A549 (cell line): Measurements from ENCODE around the gene NETO2. TPM values are rescaled to one million over a fixed set of nuclear protein-coding genes. Genes with fewer than 3 reads are reported as not detected.
"Not testable (repeated sequence)": the region's sequence is repeated elsewhere in the genome, so short reads cannot be mapped to it uniquely, and the experiment has no call there.

Experiments
- ATAC-seq, 2 experiments: fragments of 200-7000 bp in 1 of 2; fragments of >200 bp in 1 of 2; cut with Nextera tagmentation in 1 of 2; cut with Tn5 transposase in 1 of 2; 3 replicates each; pipeline versions ENCODE4 v1.8.0 to v1.9.1; 2018 to 2020; ENCODE audit warnings: mild to moderate bottlenecking in 1 of 2, moderate library complexity in 1 of 2
- CTCF ChIA-PET: fragments of 300-600 bp; sonication (Branson Sonifier 250); formaldehyde crosslinking; extraction: SDS; loops from one replicate; lab custom pipeline; 2021; ENCODE audit warnings: antibody characterized with exemption, inconsistent platforms; lab: Yijun Ruan, JAX
- POLR2A ChIA-PET: fragments of 350-600 bp; formaldehyde crosslinking; extraction: SDS; loops from one replicate; lab custom pipeline; 2021; ENCODE audit warnings: antibody characterized with exemption, inconsistent platforms; lab: Yijun Ruan, JAX
- DNase-seq, 2 experiments: peaks; one replicate each; pipeline versions ENCODE4 v3.0.0 to v3.0.0-alpha.2; 2011 to 2016; ENCODE audit warnings: low read depth in 1 of 2, low spot score in 1 of 2
- FAIRE-seq: peaks from 2 replicates; lab custom pipeline; 2011; peaks lifted over from hg19 to GRCh38; lab: Jason Lieb, UNC
- H3K27ac ChIP-seq, 2 experiments: fragments of >200 bp; sonication (Bioruptor Twin); formaldehyde crosslinking; 3 replicates each; pipeline ENCODE4 v1.5.1; 2016 to 2017
- H3K4me1 ChIP-seq: fragments of >200 bp; sonication (Bioruptor Twin); formaldehyde crosslinking; 3 replicates; pipeline ENCODE4 v1.6.1; 2016
- H3K4me2 ChIP-seq: fragments of >200 bp; sonication (Bioruptor Twin); formaldehyde crosslinking; 3 replicates; pipeline ENCODE4 v1.6.1; 2016
- H3K4me3 ChIP-seq: fragments of >200 bp; sonication (Bioruptor Twin); formaldehyde crosslinking; 3 replicates; pipeline ENCODE4 v1.5.1; 2016
- H3K9me3 ChIP-seq: fragments of >200 bp; sonication (Bioruptor Twin); formaldehyde crosslinking; 3 replicates; pipeline ENCODE4 v1.6.1; 2016
- BHLHE40 ChIP-seq: IDR thresholded peaks from 2 replicates; pipeline ENCODE4 v1.6.1; 2012; ENCODE audit warnings: low read depth, low read length, inconsistent platforms
- EHF ChIP-seq: fragments of 250-450 bp; sonication (Bioruptor Pico); IDR thresholded peaks from 2 replicates; pipeline ENCODE4 v1.5.0; 2020; ENCODE audit warnings: mild to moderate bottlenecking
- EHMT2 ChIP-seq: fragments of 200-600 bp; sonication (generic); IDR thresholded peaks from 2 replicates; pipeline ENCODE4 v1.6.1; 2016; ENCODE audit warnings: antibody characterized with exemption, low read depth, mild to moderate bottlenecking, moderate library complexity
- EP300 ChIP-seq, 2 experiments: fragments of >200 bp; sonication (Bioruptor Twin); formaldehyde crosslinking; IDR thresholded peaks; 2 replicates in 1 of 2; 3 replicates in 1 of 2; pipeline ENCODE4 v1.6.1; 2016 to 2017
- HOXA7 ChIP-seq: fragments of 250-450 bp; sonication (Bioruptor Pico); IDR thresholded peaks from 2 replicates; pipeline ENCODE4 v1.5.0; 2020; ENCODE audit warnings: mild to moderate bottlenecking, moderate library complexity
- NFE2L2 ChIP-seq: fragments of 150-350 bp; conservative IDR thresholded peaks from 2 replicates; pipeline ENCODE4 v1.6.1; 2014; ENCODE audit warnings: low read length
- POLR2A ChIP-seq: IDR thresholded peaks from 2 replicates; pipeline ENCODE4 v1.6.1; 2012; ENCODE audit warnings: mild to moderate bottlenecking, low read length
- RARB ChIP-seq: fragments of 250-450 bp; sonication (Bioruptor Pico); IDR thresholded peaks from 2 replicates; pipeline ENCODE4 v1.8.0; 2021; ENCODE audit warnings: mild to moderate bottlenecking, moderate library complexity
- RCOR1 ChIP-seq: fragments of 150-350 bp; IDR thresholded peaks from 2 replicates; pipeline ENCODE4 v1.6.1; 2014; ENCODE audit warnings: antibody characterized with exemption, low read length, low read depth
- SMC3 ChIP-seq: fragments of >200 bp; sonication (Bioruptor Twin); formaldehyde crosslinking; IDR thresholded peaks from 3 replicates; pipeline ENCODE4 v1.6.1; 2018; ENCODE audit warnings: inconsistent platforms
- TP53 ChIP-seq: fragments of 250-450 bp; sonication (Bioruptor Pico); IDR thresholded peaks from 2 replicates; pipeline ENCODE4 v1.5.0; 2021; ENCODE audit warnings: mild to moderate bottlenecking, moderate library complexity
- USF2 ChIP-seq: fragments of 450-650 bp; IDR thresholded peaks from 2 replicates; pipeline ENCODE4 v1.6.1; 2014; ENCODE audit warnings: antibody characterized with exemption
- ZFP36 ChIP-seq: fragments of 450-650 bp; IDR thresholded peaks from 2 replicates; pipeline ENCODE4 v1.6.1; 2014; ENCODE audit warnings: borderline replicate concordance; ENCODE audit not compliant: partially characterized antibody
- ZSCAN20 ChIP-seq: fragments of 250-450 bp; sonication (Bioruptor Pico); IDR thresholded peaks from 2 replicates; pipeline ENCODE4 v1.8.0; 2022; ENCODE audit warnings: mild to moderate bottlenecking, moderate library complexity
- WGBS: methylation state at CpG from one replicate; pipeline ENCODE4 v1.1.6; 2017; ENCODE audit errors: missing lambda C conversion rate; 5-methylcytosine and 5-hydroxymethylcytosine counted together
- polyA plus RNA-seq, 4 experiments: library from polyadenylated mRNA; depleted of rRNA in 3 of 4; stranded (reverse); fragments of >200 nt; fragmentation: RNase III in 1 of 4; extraction: RNeasy Plus Mini Kit Qiagen cat#74134 plus additional on column Dnase treatment in 1 of 4; gene quantifications; 2 replicates in 3 of 4; 3 replicates in 1 of 4; pipeline ENCODE4 v1.2.3, GENCODE V29; 2011 to 2017
- TF ChIP-seq, protein P1 (sequence below): fragments of 250-450 bp; sonication (Bioruptor Pico); IDR thresholded peaks from 2 replicates; pipeline ENCODE4 v1.5.0; 2021; ENCODE audit warnings: mild to moderate bottlenecking, moderate library complexity, borderline replicate concordance
- TF ChIP-seq, protein P2 (sequence below): fragments of 250-450 bp; sonication (Bioruptor Pico); IDR thresholded peaks from 2 replicates; pipeline ENCODE4 v1.5.0; 2020; ENCODE audit warnings: low read depth, mild to moderate bottlenecking, moderate library complexity

The NETO2 gene
- polyA plus RNA-seq, 2 of the 4 experiments (the other 2 are of a cell fraction): 65.2 to 139 TPM

- 76% methylated on average over 7 of the region's 7 CpGs for WGBS
- TF ChIP-seq NFE2L2 (no peak), POLR2A (no peak), ZSCAN20 (CRISPR knock-in tag) (no peak), BHLHE40 (no peak), USF2 (no peak), RCOR1 (no peak), HOXA7 (CRISPR knock-in tag) (no peak)
- CTCF ChIA-PET: interaction anchor here (1.4 kb wide), 1 partner anchor 18 kb away, joined by 5 read pairs; no protein-coding TSS in a partner anchor
- ATAC-seq: no peak
- Histone ChIP-seq H3K4me1 (no peaks in the 10 kb centered on the region; the same call in 2 of the 3 replicates), H3K27ac (no peak overlapping the region), H3K4me2 (no peak overlapping the region), H3K9me3 (no peaks in the 10 kb centered on the region), H3K4me3 (no peak overlapping the region)
- FAIRE-seq: no peak
- POLR2A ChIA-PET: interaction anchor here (1.4 kb wide), 1 partner anchor 22 kb away, joined by 3 read pairs; no protein-coding TSS in a partner anchor
- no peak for DNase-seq
Observed at GRCh38 chr16:47059991-47060390, 83.8 kb downstream of the NETO2 start.

GRCh38 chr16:47059130-47059529, 84.6 kb downstream of the NETO2 start:
- not testable (repeated sequence) for H3K4me1 ChIP-seq, H3K27ac ChIP-seq, ATAC-seq, H3K4me2 ChIP-seq, H3K4me3 ChIP-seq, DNase-seq, H3K9me3 ChIP-seq
- 69% methylated on average over 2 of the region's 2 CpGs for WGBS
- POLR2A ChIA-PET: interaction anchor here (0.7 kb wide), 1 partner anchor 1210 kb away, joined by 3 read pairs; no protein-coding TSS in a partner anchor
- peak; percentile 13 for FAIRE-seq
- CTCF ChIA-PET: interaction anchor here (1.3 to 3.4 kb wide), 2 partner anchors 16 to 21 kb away, joined by 3 to 10 read pairs; no protein-coding TSS in a partner anchor

DNA sequence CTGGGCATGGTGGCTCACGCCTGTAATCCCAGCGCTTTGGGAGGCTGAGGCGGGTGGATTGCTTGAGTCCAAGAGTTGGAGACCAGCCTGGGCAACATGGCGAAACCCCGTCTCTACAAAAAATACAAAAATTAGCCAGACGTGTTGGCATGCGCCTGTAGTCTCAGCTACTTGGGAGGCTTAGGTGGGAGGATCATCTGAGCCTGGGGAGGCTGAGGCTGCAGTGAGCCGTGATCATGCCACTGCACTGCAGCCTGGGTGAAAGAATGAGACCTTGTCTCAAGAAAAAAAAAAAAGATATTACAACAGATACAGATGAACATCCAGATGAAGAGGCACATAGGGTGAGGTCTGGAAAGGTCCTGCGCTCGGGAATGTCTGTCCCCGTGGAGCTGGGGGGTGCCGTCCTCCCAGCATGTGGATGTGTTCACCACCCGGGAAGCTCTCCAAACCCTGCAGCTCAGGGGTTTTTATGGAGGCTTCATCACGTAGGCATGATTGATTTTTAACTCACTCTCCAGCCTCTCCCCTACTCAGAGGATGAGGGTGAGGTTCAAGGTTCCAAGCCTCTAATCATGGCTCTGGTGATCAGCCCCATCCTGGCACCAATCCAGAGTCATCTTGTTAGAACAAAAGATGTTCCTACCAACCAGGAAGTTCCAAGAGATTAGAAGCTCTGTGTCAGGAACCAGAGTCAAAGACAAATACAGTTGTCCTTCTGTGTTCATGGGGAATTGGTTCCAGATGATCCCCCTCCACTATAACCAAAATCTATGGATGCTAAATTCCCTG, 85.3 kb downstream of the NETO2 start:
- no peaks in the 10 kb centered on the region for H3K9me3 ChIP-seq
- TF ChIP-seq TP53 (CRISPR knock-in tag) (no peak), RCOR1 (no peak), RARB (CRISPR knock-in tag) (no peak), SMC3 (no peak), ZSCAN20 (CRISPR knock-in tag) (no peak), ZFP36 (no peak), EHMT2 (no peak), EHF (CRISPR knock-in tag) (no peak), EP300 (IDR thresholded peaks at IDR 0.05) (no peak)
- TF ChIP-seq, protein P1, sequence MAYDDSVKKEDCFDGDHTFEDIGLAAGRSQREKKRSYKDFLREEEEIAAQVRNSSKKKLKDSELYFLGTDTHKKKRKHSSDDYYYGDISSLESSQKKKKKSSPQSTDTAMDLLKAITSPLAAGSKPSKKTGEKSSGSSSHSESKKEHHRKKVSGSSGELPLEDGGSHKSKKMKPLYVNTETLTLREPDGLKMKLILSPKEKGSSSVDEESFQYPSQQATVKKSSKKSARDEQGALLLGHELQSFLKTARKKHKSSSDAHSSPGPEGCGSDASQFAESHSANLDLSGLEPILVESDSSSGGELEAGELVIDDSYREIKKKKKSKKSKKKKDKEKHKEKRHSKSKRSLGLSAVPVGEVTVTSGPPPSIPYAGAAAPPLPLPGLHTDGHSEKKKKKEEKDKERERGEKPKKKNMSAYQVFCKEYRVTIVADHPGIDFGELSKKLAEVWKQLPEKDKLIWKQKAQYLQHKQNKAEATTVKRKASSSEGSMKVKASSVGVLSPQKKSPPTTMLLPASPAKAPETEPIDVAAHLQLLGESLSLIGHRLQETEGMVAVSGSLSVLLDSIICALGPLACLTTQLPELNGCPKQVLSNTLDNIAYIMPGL: no peak
- TF ChIP-seq, protein P2, sequence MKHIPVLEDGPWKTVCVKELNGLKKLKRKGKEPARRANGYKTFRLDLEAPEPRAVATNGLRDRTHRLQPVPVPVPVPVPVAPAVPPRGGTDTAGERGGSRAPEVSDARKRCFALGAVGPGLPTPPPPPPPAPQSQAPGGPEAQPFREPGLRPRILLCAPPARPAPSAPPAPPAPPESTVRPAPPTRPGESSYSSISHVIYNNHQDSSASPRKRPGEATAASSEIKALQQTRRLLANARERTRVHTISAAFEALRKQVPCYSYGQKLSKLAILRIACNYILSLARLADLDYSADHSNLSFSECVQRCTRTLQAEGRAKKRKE (CRISPR knock-in tag): no peak
- H3K4me3 ChIP-seq: no peak overlapping the region
- no peak overlapping the region for H3K4me2 ChIP-seq
- CTCF ChIA-PET: interaction anchor here (1.3 to 3.4 kb wide), 2 partner anchors 16 to 20 kb away, joined by 3 to 10 read pairs; no protein-coding TSS in a partner anchor
- FAIRE-seq: no peak
- no peak overlapping the region for H3K27ac ChIP-seq
- no peak for ATAC-seq
- H3K4me1 ChIP-seq: no peaks in the 10 kb centered on the region; the same call in 2 of the 3 replicates
- POLR2A ChIA-PET: no interaction called here
- WGBS: 70% methylated on average over 14 of the region's 14 CpGs
- no peak for DNase-seq
